NCI-H128 (cell line): ENCODE data around the gene DCAF11.

ENCODE experiments used
- DNase-seq: peaks from one replicate; lab custom pipeline; 2025; ENCODE audit not compliant: unreplicated experiment; lab: John Stamatoyannopoulos, UW

The DCAF11 gene

DNA sequence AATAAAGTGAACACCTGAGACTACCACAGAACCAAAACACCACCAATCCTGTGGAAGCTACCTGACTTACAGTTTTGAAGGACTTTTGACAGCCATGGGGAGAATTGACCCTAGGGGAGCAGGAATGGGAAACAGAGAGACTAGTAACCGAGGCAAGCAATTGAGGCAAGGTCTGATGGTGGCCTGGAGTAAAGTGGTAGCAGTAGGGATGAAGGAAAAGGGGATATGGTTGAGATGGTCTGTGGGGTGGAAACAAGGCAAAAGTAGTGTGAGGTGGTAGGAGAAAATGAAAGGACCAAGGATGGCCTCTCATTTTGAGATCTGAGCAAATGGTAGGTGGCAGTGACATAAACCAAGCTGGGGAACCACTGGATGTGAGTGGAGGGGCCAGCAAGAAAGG lies 42.3 kb downstream of the DCAF11 start:
- no peak for DNase-seq

DNA sequence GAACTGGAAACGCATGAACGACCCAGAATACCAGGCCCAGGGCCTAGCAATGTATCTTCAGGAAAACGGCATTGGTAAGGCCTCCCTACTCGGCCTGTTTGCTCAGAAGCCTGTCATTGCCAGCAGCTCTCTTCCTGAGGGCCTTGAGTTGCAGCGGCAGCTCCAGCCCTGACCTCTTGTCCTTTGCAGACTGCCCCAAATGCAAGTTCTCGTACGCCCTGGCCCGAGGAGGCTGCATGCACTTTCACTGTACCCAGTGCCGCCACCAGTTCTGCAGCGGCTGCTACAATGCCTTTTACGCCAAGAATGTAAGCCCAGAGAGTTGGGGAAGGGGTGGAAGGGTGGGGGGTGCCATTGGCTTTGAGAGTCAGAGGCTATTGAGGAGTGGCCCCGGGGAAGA lies 42.8 kb downstream of the DCAF11 start:
- DNase-seq = no peak

DNA sequence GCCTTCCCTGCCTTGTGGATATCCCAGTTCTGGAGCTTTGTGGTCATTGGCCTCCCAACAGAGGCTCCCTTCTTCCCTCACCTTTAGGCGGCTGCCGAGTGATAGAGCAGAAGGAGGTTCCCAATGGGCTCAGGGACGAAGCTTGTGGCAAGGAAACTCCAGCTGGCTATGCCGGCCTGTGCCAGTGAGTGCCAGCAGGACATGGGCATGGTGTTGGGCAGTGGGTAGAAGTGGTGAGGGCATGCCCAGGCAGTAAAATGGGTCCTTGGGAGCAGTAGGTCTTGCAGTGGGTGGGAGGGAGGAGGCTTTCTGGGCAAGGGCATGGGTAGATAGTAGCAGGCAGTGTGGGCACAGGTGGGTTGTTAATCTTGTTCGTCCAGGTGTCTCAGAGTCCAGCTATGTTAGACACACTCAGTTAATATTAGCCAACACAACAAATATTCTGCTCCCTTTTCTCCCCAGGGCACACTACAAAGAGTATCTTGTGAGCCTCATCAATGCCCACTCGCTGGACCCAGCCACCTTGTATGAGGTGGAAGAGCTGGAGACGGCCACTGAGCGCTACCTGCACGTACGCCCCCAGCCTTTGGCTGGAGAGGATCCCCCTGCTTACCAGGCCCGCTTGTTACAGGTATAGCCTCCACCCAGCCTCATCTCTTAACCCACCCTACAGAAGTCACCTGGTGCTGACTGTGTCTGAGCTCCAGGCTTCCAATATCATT lies 45.4 kb downstream of the DCAF11 start:
- DNase-seq = no peak

DNA sequence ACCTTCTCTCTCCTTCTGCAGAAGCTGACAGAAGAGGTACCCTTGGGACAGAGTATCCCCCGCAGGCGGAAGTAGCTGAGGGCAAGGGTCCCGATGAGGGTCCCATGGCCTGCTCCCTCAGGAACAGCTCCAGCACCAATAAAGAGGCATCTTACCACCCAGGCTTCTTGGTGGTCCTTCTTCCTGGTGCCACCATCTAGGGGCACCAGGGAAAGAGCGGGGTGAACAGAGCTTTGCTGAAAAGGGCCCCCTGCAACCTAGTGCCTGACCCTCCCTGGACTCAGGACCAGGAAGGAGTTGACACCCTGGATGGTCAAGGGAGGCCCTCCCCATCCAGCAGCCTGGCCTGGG lies 45.9 kb downstream of the DCAF11 start:
- no peak for DNase-seq

DNA sequence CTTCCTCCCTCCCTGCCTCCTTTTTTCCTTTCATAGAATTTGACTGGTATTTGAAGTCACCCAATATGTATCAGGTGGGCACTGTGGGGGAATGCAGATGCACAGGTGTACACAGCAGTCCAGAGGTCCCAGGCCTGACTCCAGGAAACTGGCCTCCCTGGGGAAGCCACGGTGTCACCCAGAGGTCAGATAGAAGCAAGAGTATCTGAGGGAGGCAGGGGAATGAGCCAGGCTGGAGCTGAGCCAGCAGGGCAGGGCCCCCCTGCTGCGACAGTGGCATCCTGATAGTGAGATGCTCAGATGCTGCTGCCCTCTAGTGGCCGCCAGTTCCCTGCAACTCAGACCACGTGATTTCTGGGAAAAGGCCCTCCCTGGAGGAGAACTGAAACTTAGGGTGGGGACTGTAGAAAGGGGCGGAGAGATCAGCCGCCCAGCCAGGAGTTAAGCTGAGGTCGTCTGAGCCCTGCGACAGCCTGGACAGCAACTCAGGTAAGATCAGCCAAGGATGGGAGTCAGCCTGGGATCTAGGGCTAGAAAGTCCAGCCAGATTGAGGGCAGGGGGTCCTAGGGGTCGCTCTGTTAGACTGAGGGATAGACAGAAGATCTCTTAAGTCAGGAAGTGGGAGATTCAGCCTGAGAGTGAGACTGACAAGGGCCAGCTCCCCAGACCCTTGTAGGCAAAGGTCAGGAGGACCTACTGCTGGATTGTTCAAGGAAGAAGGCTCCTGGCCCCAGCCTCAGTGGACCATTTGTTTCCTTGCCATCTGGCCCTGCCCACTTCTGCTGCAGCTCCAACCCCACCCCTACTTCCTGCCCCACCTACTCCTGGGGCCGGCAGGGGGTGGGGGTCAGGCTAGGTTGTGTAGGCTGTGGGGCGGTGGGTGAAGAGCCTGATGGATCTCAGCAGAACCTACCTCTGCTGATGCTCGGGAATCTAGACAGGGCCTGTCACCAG lies 46.5 kb downstream of the DCAF11 start, which contains the start of gene IRF9:
Gene IRF9 (plus strand): TSS at position 416 of the 955 bp plus-strand sequence. CDS start 880 bp downstream, outside the sequence.
- peak; percentile 91 for DNase-seq

DNA sequence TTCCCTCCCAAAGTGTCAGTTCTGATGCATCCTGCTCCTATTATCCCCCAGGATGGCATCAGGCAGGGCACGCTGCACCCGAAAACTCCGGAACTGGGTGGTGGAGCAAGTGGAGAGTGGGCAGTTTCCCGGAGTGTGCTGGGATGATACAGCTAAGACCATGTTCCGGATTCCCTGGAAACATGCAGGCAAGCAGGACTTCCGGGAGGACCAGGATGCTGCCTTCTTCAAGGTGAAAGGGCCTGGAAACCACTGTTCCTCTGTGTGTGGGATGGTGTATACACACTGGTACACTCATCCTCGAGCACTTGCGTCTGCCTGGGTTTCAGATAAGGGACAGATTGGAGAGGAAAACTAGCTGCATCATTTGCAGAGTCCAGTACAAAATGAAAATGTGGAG lies 47.5 kb downstream of the DCAF11 start:
- DNase-seq = no peak

DNA sequence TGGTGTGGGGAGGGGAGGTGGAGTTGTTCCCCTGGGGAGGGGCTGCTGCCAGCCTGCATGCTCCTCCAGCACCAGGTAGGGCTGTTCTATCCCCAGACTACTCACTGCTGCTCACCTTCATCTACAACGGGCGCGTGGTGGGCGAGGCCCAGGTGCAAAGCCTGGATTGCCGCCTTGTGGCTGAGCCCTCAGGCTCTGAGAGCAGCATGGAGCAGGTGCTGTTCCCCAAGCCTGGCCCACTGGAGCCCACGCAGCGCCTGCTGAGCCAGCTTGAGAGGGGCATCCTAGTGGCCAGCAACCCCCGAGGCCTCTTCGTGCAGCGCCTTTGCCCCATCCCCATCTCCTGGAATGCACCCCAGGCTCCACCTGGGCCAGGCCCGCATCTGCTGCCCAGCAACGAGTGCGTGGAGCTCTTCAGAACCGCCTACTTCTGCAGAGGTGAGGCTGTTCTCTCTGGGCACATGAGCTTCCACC lies 50.0 kb downstream of the DCAF11 start:
- DNase-seq = no peak

DNA sequence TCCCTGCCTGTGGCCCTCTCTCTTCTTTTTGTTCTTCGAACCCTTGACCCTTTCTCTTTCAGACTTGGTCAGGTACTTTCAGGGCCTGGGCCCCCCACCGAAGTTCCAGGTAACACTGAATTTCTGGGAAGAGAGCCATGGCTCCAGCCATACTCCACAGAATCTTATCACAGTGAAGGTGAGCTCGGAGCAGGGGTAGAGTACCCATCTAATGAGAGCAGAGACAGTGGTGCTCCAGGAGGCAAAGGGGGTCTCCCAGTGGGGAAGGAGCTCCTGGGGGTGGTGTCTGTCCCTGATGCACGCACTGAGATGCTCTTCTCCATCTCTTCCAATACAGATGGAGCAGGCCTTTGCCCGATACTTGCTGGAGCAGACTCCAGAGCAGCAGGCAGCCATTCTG lies 51.2 kb downstream of the DCAF11 start:
- DNase-seq = no peak

DNA sequence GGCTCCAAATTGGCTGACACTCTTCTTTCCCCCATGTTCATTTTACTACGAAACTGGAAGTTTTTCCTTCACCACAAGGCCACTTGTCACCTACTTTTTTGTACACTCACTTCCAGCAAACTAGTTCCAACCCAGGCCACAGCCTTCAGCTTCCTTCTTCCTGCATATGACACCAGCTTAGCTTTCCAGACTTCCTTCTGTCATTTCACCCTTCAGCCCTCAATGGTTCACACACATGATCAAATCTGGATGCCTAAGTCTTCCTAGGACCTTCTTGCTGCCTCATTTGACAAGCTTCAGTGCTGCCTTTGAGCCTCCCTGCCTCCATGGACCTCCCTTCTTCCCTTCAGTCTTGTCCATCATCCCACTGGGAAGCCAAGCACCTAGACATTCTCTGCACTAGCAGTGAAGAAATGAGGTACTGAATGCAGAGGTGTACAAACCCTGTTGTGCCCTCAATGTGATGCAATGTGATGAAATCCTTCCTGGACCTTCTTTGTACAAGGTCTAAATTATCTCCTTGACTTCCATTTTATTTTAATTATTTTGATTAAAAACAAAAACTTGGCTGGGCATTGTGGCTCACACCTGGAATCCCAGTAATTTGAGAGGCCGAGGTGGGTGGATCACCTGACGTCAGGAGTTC lies 53.0 kb downstream of the DCAF11 start:
- DNase-seq = no peak

DNA sequence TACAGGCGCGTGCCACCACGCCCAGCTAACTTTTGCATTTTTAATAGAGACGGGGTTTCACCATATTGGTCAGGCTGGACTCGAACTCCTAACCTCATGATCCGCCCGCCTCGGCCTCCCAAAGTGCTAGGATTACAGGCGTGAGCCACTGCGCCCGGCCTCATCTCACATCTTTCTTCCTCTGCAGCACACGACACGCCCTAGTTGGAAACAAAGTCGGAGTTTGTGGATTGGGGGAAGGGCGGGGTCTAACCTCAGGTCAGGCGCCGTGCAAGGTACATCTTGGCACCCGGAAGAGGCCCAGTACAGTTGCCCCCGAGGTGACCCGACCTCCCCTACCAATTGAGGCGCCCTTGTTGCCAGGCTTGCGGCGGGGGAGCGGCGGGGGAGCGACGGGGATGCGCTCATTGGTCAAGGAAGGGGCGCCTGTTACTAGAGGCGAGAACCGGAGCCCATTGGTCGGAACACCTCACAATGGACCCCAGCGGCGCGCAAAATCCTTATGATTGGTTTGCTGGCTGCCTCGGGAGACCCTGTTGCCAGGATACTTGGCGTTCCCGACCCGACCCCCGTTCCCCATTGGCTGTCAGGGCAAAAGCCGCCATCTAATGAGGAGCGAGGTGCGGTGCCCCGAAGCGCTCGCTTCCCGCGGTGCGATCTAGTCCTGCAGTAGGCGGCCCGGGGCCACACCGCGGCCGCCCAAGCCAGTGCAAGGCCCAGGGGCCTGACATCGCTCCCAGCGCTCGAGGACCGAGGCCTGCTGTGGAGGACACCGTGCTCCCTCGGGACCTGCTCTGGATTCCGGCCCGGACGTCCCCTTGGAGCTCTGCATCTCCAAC lies 57.1 kb downstream of the DCAF11 start, which contains the start of gene REC8:
Gene REC8 (plus strand): TSS at position 659 of the 839 bp plus-strand sequence. CDS start 473 bp downstream, outside the sequence.
- peak; percentile 97 for DNase-seq

DNA sequence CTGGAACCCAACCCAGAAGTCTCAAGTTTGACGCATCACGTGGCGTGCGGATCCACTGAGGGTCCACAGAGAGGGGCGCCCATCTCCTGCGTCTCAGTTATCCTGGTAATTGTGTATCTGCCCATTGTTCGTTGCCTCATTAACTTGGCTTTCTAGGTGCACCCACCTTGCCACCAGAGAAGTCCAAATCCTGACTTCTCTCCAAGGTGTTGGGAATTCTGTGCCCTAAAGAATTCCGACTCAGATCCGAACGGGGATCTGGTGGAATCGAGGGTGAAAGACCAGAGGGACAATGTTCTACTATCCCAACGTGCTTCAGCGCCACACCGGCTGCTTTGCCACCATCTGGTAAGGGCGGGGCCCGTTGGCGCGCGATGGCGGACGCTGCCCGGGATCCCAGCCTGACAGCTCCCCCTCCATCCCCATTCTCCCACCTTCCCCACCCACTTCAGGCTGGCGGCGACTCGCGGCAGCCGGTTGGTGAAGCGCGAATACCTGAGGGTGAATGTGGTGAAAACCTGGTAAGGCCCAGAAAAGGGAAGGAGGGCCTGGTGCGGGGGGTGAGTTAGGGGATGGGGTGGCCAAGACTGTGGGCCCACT lies 57.8 kb downstream of the DCAF11 start:
- DNase-seq = no peak

DNA sequence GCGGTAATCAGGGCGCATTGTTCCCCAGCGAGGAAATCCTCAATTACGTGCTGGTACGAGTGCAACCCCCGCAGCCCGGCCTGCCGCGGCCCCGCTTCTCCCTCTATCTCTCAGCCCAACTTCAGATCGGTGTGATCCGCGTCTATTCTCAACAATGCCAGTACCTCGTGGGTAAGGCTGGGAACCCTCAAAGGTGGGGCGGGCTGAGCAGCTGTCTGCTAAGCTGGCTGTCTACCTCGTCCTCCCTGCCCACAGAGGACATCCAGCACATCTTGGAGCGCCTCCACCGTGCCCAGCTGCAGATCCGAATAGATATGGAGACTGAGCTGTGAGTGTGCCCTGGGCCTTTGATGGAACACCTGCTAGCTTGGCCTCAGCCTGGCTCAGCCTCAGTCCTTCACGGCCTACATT lies 58.3 kb downstream of the DCAF11 start:
- no peak for DNase-seq
